ENCODE measurements around the gene MRPL42.

GRCh38 chr12:93500201-93500600, 32.9 kb downstream of the MRPL42 start:
- TF ChIP-seq POLR2AphosphoS5 (IDR thresholded peaks at IDR 0.05; ENCODE audit: low read depth, low read length) (no peak), REST (IDR thresholded peaks at IDR 0.05; ENCODE audit: insufficient read depth in 1 of 2, low read depth in 2 of 2, low read length in 2 of 2) (no peak), TAF1 (IDR thresholded peaks at IDR 0.05; ENCODE audit: borderline replicate concordance, insufficient read depth, low read length) (no peak)

Data from PFSK-1 (cell line).